DOHH2 (cell line): ENCODE measurements around the gene MLANA.

Experiments
- H3F3A ChIP-seq: fragments of 200-600 bp; sonication (generic), shearing (Covaris generic); 2 replicates; pipeline ENCODE4 v1.6.0; 2016; ENCODE audit warnings: antibody characterized with exemption, mild to moderate bottlenecking; ENCODE audit not compliant: control insufficient read depth, insufficient read depth
- H3K27ac ChIP-seq: fragments of 200-600 bp; sonication (generic); 2 replicates; pipeline ENCODE4 v1.5.1; 2014; ENCODE audit warnings: low read depth, mild to moderate bottlenecking, low read length, moderate library complexity
- H3K27me3 ChIP-seq: fragments of 200-600 bp; sonication (generic); 2 replicates; pipeline ENCODE4 v1.6.1; 2014; ENCODE audit warnings: mild to moderate bottlenecking, low read length, mixed read lengths; ENCODE audit not compliant: control insufficient read depth
- H3K36me3 ChIP-seq: fragments of 200-600 bp; sonication (generic); 2 replicates; pipeline ENCODE4 v1.6.1; 2014; ENCODE audit warnings: mild to moderate bottlenecking, low read length, moderate library complexity, mixed read lengths; ENCODE audit not compliant: control insufficient read depth
- H3K4me1 ChIP-seq: fragments of 200-600 bp; sonication (generic); 2 replicates; pipeline ENCODE4 v1.6.1; 2014; ENCODE audit warnings: mild to moderate bottlenecking, low read length, mixed read lengths; ENCODE audit not compliant: control insufficient read depth
- H3K4me2 ChIP-seq: fragments of 200-600 bp; sonication (generic); 2 replicates; pipeline ENCODE4 v1.6.0; 2014; ENCODE audit warnings: mild to moderate bottlenecking, low read length, moderate library complexity
- H3K4me3 ChIP-seq: fragments of 200-600 bp; sonication (generic); 2 replicates; pipeline ENCODE4 v1.5.1; 2014; ENCODE audit warnings: mild to moderate bottlenecking, low read length, mixed read lengths
- H3K79me2 ChIP-seq: fragments of 200-600 bp; sonication (generic); 2 replicates; pipeline ENCODE4 v1.6.1; 2014; ENCODE audit warnings: mild to moderate bottlenecking, low read length, mixed read lengths; ENCODE audit not compliant: control insufficient read depth
- H3K9me2 ChIP-seq: fragments of 200-600 bp; sonication (generic); replicated peaks from 2 replicates; pipeline ENCODE4 v1.6.1; 2014; ENCODE audit warnings: mild to moderate bottlenecking, low read length, mixed read lengths; ENCODE audit not compliant: control insufficient read depth
- H3K9me3 ChIP-seq: fragments of 200-600 bp; sonication (generic); 2 replicates; pipeline ENCODE4 v1.6.1; 2014; ENCODE audit warnings: antibody characterized with exemption, low read length, mixed read lengths; ENCODE audit not compliant: control insufficient read depth, insufficient read depth
- H4K20me1 ChIP-seq: fragments of 200-600 bp; sonication (generic); 2 replicates; pipeline ENCODE4 v1.6.0; 2014; ENCODE audit warnings: low read depth, mild to moderate bottlenecking, antibody characterized with exemption, low read length, moderate library complexity; ENCODE audit not compliant: control insufficient read depth, insufficient read depth
- EZH2phosphoT487 ChIP-seq: fragments of 200-600 bp; sonication (generic); IDR thresholded peaks from 2 replicates; pipeline ENCODE4 v1.6.1; 2017; ENCODE audit warnings: borderline replicate concordance, mild to moderate bottlenecking, antibody characterized with exemption, low read length, moderate library complexity, mixed read lengths
- TF ChIP-seq, protein P1 (sequence below): fragments of 200-600 bp; sonication (generic); IDR thresholded peaks from one replicate; pipeline ENCODE4 v1.5.1; 2014; ENCODE audit warnings: antibody characterized with exemption, mild to moderate bottlenecking, low read depth, low read length; ENCODE audit not compliant: poor library complexity, severe bottlenecking

MLANA gene

DNA sequence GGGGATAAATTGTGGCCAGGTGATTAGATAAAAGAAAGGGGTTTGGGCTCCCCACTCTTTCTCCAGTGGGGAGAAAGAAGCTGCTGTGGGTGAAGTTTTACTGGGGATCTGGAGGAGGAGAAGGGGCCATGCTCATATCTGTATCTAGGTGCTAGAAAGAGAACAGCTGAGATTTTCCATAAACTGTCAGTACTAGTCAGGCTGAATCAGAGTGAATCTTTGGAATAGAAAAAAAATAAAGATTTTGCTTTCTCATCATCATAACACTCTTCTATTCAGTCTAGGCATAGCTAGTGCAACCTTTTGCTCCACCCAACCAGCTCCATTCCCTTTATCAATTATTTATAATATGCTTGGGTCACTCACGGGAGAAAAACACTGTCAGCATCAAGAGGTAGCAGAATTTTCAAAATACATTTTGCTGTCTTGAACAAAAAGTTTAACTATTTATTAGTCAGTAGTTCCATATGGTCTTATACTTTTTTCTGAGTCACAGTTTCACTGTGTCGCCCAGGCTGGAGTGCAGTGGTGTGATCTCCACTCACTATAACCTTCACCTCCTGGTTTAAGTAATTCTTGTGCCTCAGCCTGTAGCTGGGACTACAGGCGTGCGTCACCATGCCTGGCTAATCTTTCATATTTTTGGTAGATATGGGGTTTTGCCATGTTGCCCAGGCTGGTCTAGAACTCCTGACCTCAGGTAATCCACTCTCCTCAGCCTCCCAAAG, 36.5 kb upstream of the MLANA start:
- H3K27me3 ChIP-seq = peaks cover 11% of the 10 kb centered on the region
- H3K4me2 ChIP-seq = no peak overlapping the region
- no peak overlapping the region for H3K27ac ChIP-seq
- H3K9me2 ChIP-seq = no peaks in the 10 kb centered on the region
- no peak overlapping the region for H3K4me3 ChIP-seq
- H3K4me1 ChIP-seq = no peaks in the 10 kb centered on the region
- no peaks in the 10 kb centered on the region for H3F3A ChIP-seq
- TF ChIP-seq EZH2phosphoT487 = no peak
- TF ChIP-seq, protein P1, sequence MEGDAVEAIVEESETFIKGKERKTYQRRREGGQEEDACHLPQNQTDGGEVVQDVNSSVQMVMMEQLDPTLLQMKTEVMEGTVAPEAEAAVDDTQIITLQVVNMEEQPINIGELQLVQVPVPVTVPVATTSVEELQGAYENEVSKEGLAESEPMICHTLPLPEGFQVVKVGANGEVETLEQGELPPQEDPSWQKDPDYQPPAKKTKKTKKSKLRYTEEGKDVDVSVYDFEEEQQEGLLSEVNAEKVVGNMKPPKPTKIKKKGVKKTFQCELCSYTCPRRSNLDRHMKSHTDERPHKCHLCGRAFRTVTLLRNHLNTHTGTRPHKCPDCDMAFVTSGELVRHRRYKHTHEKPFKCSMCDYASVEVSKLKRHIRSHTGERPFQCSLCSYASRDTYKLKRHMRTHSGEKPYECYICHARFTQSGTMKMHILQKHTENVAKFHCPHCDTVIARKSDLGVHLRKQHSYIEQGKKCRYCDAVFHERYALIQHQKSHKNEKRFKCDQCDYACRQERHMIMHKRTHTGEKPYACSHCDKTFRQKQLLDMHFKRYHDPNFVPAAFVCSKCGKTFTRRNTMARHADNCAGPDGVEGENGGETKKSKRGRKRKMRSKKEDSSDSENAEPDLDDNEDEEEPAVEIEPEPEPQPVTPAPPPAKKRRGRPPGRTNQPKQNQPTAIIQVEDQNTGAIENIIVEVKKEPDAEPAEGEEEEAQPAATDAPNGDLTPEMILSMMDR = no peak
- H3K9me3 ChIP-seq = no peaks in the 10 kb centered on the region
- no peaks in the 10 kb centered on the region for H3K79me2 ChIP-seq
- no peaks in the 10 kb centered on the region for H3K36me3 ChIP-seq
- no peaks in the 10 kb centered on the region for H4K20me1 ChIP-seq

- Histone ChIP-seq H3K4me1 (no peaks in the 10 kb centered on the region), H3K9me3 (no peaks in the 10 kb centered on the region), H3F3A (no peaks in the 10 kb centered on the region), H3K9me2 (no peaks in the 10 kb centered on the region), H3K36me3 (no peaks in the 10 kb centered on the region), H3K4me2 (no peak overlapping the region), H3K27ac (no peak overlapping the region), H4K20me1 (no peaks in the 10 kb centered on the region), H3K79me2 (no peaks in the 10 kb centered on the region), H3K27me3 (peaks cover 9% of the 10 kb centered on the region), H3K4me3 (no peak overlapping the region)
- no peak for TF ChIP-seq EZH2phosphoT487
- TF ChIP-seq, protein P1 = no peak
Measured at GRCh38 chr9:5857928-5858327, 32.8 kb upstream of the MLANA start.

DNA sequence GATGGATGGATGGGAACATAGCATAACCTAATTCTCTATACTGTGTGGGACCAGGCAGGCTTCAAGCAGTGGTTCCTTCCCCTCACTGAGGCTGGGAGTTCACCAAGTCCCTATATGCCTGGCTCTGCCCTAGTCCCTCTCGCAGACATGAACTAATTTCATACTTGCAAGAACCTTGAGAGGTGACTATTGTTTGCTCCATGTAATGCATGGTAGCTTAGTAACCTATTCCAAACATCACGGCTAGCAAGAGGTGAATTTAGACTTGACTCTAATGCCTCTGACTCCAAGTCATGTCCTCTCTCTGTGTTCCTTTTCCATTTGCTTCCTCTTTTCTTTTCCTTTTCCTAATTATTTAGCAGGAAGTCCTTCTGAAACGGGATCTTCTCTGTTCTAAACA, 31.9 kb upstream of the MLANA start:
- H3K4me2 ChIP-seq = no peak overlapping the region
- TF ChIP-seq, protein P1 = no peak
- no peak for TF ChIP-seq EZH2phosphoT487
- peaks cover 8% of the 10 kb centered on the region; the same call in 1 of the 2 replicates for H3K27me3 ChIP-seq
- no peaks in the 10 kb centered on the region for H3K36me3 ChIP-seq
- H3K4me1 ChIP-seq = no peaks in the 10 kb centered on the region
- no peaks in the 10 kb centered on the region for H3F3A ChIP-seq
- H3K27ac ChIP-seq = no peak overlapping the region
- H3K79me2 ChIP-seq = no peaks in the 10 kb centered on the region
- H3K9me2 ChIP-seq = no peaks in the 10 kb centered on the region
- H3K9me3 ChIP-seq = no peaks in the 10 kb centered on the region
- no peaks in the 10 kb centered on the region for H4K20me1 ChIP-seq
- H3K4me3 ChIP-seq = no peak overlapping the region
